GM04504 (cell line): ENCODE results near the gene KEAP1.

Experiments
- DNase-seq: peaks from one replicate; pipeline ENCODE4 v3.0.0-alpha.2; 2012; ENCODE audit warnings: low read depth

The KEAP1 gene

GRCh38 chr19:10449037-10449436 is 54.1 kb downstream of the KEAP1 start:
- DNase-seq: no peak

GRCh38 chr19:10442698-10443097 is 60.5 kb downstream of the KEAP1 start:
- DNase-seq: no peak

GRCh38 chr19:10439588-10439987 is 63.6 kb downstream of the KEAP1 start:
- DNase-seq: no peak
